Thyroid gland (tissue), 4 donors: ENCODE measurements around the gene MCOLN2.

ENCODE experiments used
- POLR2A ChIP-seq, 2 donors: fragments of 450-650 bp; IDR thresholded peaks; one replicate each; pipeline ENCODE4 v1.6.1; 2017; ENCODE audit warnings: antibody characterized with exemption in 2 of 2, mild to moderate bottlenecking in 2 of 2, moderate library complexity in 1 of 2
- TF ChIP-seq, protein P1 (sequence below), 6 experiments: fragments of 200-600 bp in 3 of 6; fragments of 450-650 bp in 3 of 6; sonication (generic) in 3 of 6; IDR thresholded peaks; one replicate each; pipeline ENCODE4 v1.5.1; 2016 to 2019; ENCODE audit warnings: antibody characterized with exemption in 6 of 6, mild to moderate bottlenecking in 2 of 6, inconsistent platforms in 1 of 6, moderate library complexity in 1 of 6

DNA sequence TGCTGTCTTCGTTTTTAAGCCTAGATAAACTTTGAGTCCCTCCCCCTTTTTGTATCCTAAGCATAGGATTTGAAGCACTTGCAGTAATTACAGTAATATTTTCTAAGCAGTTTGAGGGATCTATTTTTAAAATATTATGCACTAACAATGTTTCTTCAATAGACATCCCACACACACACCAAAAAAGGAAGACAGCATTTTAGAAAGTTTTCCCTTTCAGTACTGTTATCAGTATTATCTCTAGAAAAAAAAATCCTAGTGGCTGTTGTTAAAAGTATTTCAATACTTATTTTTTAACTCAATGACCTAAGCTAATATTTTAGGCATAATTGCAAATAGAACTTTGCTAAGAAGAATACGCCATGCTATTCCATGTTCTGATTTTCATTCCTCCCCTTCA, 36.3 kb upstream of the MCOLN2 start:
- TF ChIP-seq, protein P1, sequence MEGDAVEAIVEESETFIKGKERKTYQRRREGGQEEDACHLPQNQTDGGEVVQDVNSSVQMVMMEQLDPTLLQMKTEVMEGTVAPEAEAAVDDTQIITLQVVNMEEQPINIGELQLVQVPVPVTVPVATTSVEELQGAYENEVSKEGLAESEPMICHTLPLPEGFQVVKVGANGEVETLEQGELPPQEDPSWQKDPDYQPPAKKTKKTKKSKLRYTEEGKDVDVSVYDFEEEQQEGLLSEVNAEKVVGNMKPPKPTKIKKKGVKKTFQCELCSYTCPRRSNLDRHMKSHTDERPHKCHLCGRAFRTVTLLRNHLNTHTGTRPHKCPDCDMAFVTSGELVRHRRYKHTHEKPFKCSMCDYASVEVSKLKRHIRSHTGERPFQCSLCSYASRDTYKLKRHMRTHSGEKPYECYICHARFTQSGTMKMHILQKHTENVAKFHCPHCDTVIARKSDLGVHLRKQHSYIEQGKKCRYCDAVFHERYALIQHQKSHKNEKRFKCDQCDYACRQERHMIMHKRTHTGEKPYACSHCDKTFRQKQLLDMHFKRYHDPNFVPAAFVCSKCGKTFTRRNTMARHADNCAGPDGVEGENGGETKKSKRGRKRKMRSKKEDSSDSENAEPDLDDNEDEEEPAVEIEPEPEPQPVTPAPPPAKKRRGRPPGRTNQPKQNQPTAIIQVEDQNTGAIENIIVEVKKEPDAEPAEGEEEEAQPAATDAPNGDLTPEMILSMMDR (IDR thresholded peaks at IDR 0.05) = no peak
- TF ChIP-seq POLR2A (IDR thresholded peaks at IDR 0.05) = no peak
